Adrenal gland (tissue), 19 donors: ENCODE measurements around the gene MDFI. TPM values are rescaled to one million over a fixed set of nuclear protein-coding genes. Genes with fewer than 3 reads are reported as not detected.
A peak's percentile ranks its signal among the peaks of the same experiment; 100 is the strongest.

ENCODE experiments used
- DNase-seq, 7 donors: peaks; one replicate each; pipeline ENCODE4 v3.0.0-alpha.2; 2019 to 2020
- H3K27ac ChIP-seq, 5 donors: fragments of 200-600 bp; sonication (generic) in 4 of 5; 1 replicate in 3 of 5; 2 replicates in 2 of 5; pipeline versions ENCODE4 v1.5.1 to v1.8.0; 2016 to 2020; ENCODE audit warnings: mild to moderate bottlenecking in 1 of 5
- H3K27me3 ChIP-seq: fragments of 200-600 bp; 2 replicates; pipeline ENCODE4 v1.8.0; 2021
- H3K36me3 ChIP-seq, 2 donors: fragments of 200-600 bp; replicated peaks in 1 of 2; 1 replicate in 1 of 2; 2 replicates in 1 of 2; pipeline versions ENCODE4 v1.5.1 to v1.8.0; 2018 to 2022
- H3K4me1 ChIP-seq, 2 donors: fragments of 200-600 bp; replicated peaks in 1 of 2; 1 replicate in 1 of 2; 2 replicates in 1 of 2; pipeline versions ENCODE4 v1.5.1 to v1.8.0; 2018 to 2021
- H3K4me3 ChIP-seq, 4 donors: fragments of 200-600 bp; sonication (generic) in 3 of 4; one replicate each; pipeline ENCODE4 v1.5.1; 2016 to 2018
- H3K9me3 ChIP-seq, 3 donors: fragments of 200-600 bp; sonication (generic) in 1 of 3; replicated peaks in 1 of 3; 1 replicate in 2 of 3; 2 replicates in 1 of 3; pipeline versions ENCODE4 v1.5.1 to v1.8.0; 2016 to 2021
- POLR2A ChIP-seq, 2 donors: fragments of 450-650 bp; IDR thresholded peaks; one replicate each; pipeline ENCODE4 v1.6.1; 2017; ENCODE audit warnings: antibody characterized with exemption in 2 of 2, mild to moderate bottlenecking in 2 of 2, moderate library complexity in 1 of 2
- WGBS, 4 donors: extraction: QIAGEN DNeasy Blood & Tissue Kit in 2 of 4; methylation state at CpG; one replicate each; pipeline versions ENCODE4 v1.1.5 to v1.1.7; 2013 to 2017; 5-methylcytosine and 5-hydroxymethylcytosine counted together
- intact Hi-C, 2 donors: fragments of 100-400 bp; cut with DNase I; formaldehyde crosslinking; loops; one replicate each; pipeline versions ENCODE4 v1.14.1 to v1.15.0; 2022 to 2023
- long read RNA-seq, 10 donors: library from polyadenylated mRNA in 3 of 10; unstranded in 2 of 10; stranded (forward) in 1 of 10; transcript quantifications; one replicate each; pipeline ENCODE4 v2.0.0 and lab custom pipeline, GENCODE V29; 2021 to 2026
- polyA plus RNA-seq, 3 donors: library from polyadenylated mRNA; stranded (reverse); fragments of 200-250 nt in 2 of 3; fragments of 350-450 nt in 1 of 3; fragmentation: Illumina TruSeq in 1 of 3; extraction: RNeasy Lipid Tissue Mini Kit (QIAGEN cat#74804) in 1 of 3; gene quantifications; one replicate each; pipeline ENCODE4 v1.2.3, GENCODE V29; 2013 to 2014
- total RNA-seq, 9 donors: library from RNA; depleted of rRNA in 4 of 9; stranded (reverse); fragments of >200 nt in 4 of 9; fragments of 120-200 nt in 1 of 9; fragmentation: NEBNext Ultra II Directional in 1 of 9; extraction: Animal tissue kit (Norgen Biotek cat#: 25700) in 1 of 9; gene quantifications; one replicate each; pipeline versions ENCODE4 v1.1.0 to v1.2.4, GENCODE V29; 2013 to 2023
- TF ChIP-seq, protein P1 (sequence below), 6 experiments: fragments of 450-650 bp in 4 of 6; fragments of 200-600 bp in 2 of 6; sonication (generic) in 1 of 6; IDR thresholded peaks; 1 replicate in 5 of 6; 2 replicates in 1 of 6; pipeline versions ENCODE4 v1.5.1 to v1.8.0; 2016 to 2021; ENCODE audit warnings: antibody characterized with exemption in 6 of 6, mild to moderate bottlenecking in 2 of 6, moderate library complexity in 1 of 6
- donor health status: healthy with polysubstance abuse.
- donor health status: Bipolar disorder and iron deficiency.
- donor health status: DM: yes; HTN: yes; CAD: no.
- donor health status: DM: no; HTN: no; CAD: no.
- donor health status: DM: no; HTN: no; CAD: no.
- donor health status: DM: yes; HTN: yes; CAD: no.

The MDFI gene, protein sequence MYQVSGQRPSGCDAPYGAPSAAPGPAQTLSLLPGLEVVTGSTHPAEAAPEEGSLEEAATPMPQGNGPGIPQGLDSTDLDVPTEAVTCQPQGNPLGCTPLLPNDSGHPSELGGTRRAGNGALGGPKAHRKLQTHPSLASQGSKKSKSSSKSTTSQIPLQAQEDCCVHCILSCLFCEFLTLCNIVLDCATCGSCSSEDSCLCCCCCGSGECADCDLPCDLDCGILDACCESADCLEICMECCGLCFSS
- total RNA-seq (10 to 100 TPM in 5 of 9 donors, 1 to 10 TPM in 4; 5.1 to 26.6 (median 11.3) TPM), polyA plus RNA-seq (10 to 100 TPM in 2 of 3 donors, under 1 TPM in 1; 0.44 to 12.8 (median 12.6) TPM)
- long read RNA-seq, donor 1, partial matches to known transcripts = 0 of 1 reads
- long read RNA-seq, donor 1, other reads (novel, unspliced or antisense) = 0 of 1 reads
- long read RNA-seq, donor 2 = 0 reads
- long read RNA-seq, donor 3, partial matches to known transcripts = 0 of 2 reads
- long read RNA-seq, donor 3, other reads (novel, unspliced or antisense) = 0 of 2 reads
- long read RNA-seq, donor 4 = 0 reads
- long read RNA-seq, donor 5, partial matches to known transcripts = 1 of 7 reads
- long read RNA-seq, donor 5, other reads (novel, unspliced or antisense) = 2 of 7 reads
- long read RNA-seq, donor 6 = 0 reads
- long read RNA-seq, donor 7, partial matches to known transcripts = 0 of 3 reads
- long read RNA-seq, donor 7, other reads (novel, unspliced or antisense) = 0 of 3 reads
- long read RNA-seq, donor 8, transcript MDFI-201 (5 exons, 1,629 nt) = major isoform, 6 of 10 reads
- long read RNA-seq, donor 8, partial matches to known transcripts = 0 of 10 reads
- long read RNA-seq, donor 8, other reads (novel, unspliced or antisense) = 0 of 10 reads
- long read RNA-seq, donor 9 = 0 reads
- long read RNA-seq, donor 10, partial matches to known transcripts = 0 of 3 reads
- long read RNA-seq, donor 10, other reads (novel, unspliced or antisense) = 0 of 3 reads

DNA sequence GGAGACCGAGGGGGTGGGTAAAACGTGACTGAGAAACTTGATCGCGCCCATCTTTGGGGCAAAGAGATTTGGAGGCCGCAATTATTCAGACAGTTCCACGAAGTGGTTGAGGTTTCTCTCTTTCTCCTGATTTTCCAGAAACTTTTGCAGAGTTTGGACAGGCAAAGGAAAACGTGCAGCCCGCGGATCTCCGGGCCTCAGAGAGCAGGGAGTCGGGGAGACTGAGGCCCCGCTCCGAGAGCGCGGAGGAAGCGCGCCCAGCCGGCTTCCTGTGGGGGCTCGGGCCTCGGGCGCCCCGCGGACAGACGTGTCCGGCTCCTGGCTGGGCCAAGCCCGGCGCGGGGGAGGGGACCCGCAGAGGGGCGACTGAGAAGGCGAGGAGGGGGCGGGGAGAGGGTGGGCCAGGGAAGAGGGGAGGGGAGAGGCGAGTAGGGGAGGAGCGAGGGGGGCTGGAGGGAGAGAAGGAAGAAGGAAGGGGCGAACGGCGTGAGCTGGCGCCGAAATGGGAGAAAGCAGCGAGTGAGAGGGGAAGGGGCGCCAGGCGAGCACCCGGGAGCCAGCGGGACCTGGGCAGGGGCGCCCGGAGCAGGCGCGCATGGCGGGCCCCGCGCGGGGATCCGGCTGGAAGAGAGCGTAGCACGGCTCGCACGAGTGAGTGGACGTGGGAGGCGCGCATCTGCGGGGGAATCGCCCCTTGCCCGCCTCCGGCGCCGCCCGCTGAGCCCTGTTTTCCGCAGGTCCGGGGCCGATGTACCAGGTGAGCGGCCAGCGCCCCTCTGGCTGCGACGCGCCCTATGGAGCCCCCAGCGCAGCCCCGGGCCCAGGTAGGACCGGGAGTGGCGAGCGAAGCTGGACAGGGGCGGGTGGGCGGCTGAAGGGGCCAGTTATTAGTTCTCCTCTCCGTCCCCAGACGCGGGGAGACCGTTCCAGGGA is at the start of gene MDFI:
TSS of gene MDFI (plus strand) at position 467 of the 933 bp plus-strand sequence. CDS start at position 749, 282 bp downstream.
- Histone ChIP-seq H3K9me3 (no peaks in the 10 kb centered on the region), H3K4me1 (peaks cover 0 to 16% of the 10 kb centered on the region in 2 donors), H3K27ac (peak within 1 kb of the TSS in 3 of 5 donors; percentile 0 to 78 (median 68)), H3K4me3 (peak within 1 kb of the TSS in 2 of 4 donors; percentile 13 to 52), H3K36me3 (no peaks in the 10 kb centered on the region), H3K27me3 (peaks cover 22% of the 10 kb centered on the region)
- intact Hi-C loops = no loop called here
- 2 to 3% (median 2%) methylated on average over 28 to 86 of the region's 86 CpGs for WGBS, 4 donors
- TF ChIP-seq, protein P1, sequence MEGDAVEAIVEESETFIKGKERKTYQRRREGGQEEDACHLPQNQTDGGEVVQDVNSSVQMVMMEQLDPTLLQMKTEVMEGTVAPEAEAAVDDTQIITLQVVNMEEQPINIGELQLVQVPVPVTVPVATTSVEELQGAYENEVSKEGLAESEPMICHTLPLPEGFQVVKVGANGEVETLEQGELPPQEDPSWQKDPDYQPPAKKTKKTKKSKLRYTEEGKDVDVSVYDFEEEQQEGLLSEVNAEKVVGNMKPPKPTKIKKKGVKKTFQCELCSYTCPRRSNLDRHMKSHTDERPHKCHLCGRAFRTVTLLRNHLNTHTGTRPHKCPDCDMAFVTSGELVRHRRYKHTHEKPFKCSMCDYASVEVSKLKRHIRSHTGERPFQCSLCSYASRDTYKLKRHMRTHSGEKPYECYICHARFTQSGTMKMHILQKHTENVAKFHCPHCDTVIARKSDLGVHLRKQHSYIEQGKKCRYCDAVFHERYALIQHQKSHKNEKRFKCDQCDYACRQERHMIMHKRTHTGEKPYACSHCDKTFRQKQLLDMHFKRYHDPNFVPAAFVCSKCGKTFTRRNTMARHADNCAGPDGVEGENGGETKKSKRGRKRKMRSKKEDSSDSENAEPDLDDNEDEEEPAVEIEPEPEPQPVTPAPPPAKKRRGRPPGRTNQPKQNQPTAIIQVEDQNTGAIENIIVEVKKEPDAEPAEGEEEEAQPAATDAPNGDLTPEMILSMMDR (IDR thresholded peaks at IDR 0.05) = no peak
- TF ChIP-seq POLR2A (IDR thresholded peaks at IDR 0.05) = no peak
- no peak for DNase-seq

DNA sequence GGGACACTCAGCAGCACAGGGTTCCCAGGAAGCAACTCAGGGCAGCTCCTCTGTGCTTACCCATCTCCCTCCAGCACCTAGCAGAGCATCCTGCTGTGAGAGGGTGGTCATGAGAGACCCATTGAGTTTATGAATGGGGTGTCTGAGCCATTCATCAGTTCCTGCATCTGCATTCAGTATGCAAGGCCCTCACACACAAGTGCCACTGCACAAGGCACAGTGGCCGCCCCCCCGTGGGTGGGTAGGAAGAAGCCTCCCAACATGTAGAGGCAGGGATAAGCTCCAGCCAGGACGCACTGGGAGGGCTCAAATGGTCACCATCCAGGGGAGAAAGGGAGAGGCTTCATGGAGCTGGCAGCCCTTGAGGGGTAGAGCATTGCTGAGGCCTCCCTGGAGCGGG is 49.0 kb upstream of the MDFI start:
- no peak overlapping the region for H3K27ac ChIP-seq
- WGBS, 4 donors = 83 to 91% (median 90%) methylated on average over 4 of the region's 4 CpGs; no CpG with 5 or more reads in 1 of the 4 donors
- no peak overlapping the region for H3K4me3 ChIP-seq
- no peak for TF ChIP-seq POLR2A (IDR thresholded peaks at IDR 0.05)
- TF ChIP-seq, protein P1 (IDR thresholded peaks at IDR 0.05) = no peak
- intact Hi-C loops = loop anchor here in 1 of 2 donors (5.0 kb wide), 1 partner anchor 42 kb away; the partner anchor contains the start of gene FOXP4
- H3K36me3 ChIP-seq = peaks cover 0 to 7% of the 10 kb centered on the region in 2 donors
- H3K4me1 ChIP-seq = no peaks in the 10 kb centered on the region
- DNase-seq = no peak
- no peaks in the 10 kb centered on the region for H3K9me3 ChIP-seq
- no peaks in the 10 kb centered on the region for H3K27me3 ChIP-seq

DNA sequence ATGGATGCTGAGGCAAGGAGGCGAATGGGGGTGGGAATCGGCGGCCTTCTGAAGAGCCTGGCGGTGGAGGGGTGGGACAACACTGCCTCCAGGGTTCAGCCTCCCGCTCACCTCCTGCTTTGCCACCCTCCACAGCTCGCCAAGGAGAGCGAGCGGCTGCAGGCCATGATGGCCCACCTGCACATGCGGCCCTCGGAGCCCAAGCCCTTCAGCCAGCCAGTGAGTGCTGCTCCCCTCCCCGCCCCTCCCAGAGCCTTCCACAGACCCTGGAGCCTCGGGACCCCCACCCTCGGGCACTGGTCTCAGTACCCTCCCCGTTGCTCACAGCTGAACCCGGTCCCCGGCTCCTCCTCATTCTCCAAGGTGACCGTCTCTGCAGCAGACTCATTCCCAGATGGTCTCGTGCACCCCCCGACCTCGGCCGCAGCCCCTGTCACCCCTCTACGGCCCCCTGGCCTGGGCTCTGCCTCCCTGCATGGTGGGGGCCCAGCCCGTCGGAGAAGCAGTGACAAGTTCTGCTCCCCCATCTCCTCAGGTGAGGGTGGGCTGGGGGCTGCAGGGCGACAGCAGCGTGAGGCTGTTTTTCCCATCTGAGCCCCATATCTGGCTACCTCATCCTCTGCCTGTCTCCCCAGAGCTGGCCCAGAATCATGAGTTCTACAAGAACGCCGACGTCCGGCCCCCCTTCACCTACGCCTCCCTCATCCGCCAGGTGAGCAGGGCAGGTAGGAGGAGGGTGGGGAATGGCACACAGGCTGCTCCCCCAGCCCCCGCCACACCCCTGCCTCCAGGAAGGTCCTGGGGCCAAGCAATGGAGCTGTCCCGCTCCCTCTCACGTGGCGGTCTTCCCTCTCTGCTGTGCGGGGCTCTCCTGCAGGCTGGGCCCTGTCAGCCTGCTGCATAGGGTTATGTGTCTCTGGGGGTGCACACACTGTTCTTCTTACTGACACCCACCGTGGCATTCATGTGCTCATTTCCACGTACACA is 48.3 kb upstream of the MDFI start:
- Histone ChIP-seq H3K4me1 (no peaks in the 10 kb centered on the region), H3K27me3 (no peaks in the 10 kb centered on the region), H3K4me3 (no peak overlapping the region), H3K36me3 (peaks cover 0 to 7% of the 10 kb centered on the region in 2 donors), H3K27ac (no peak overlapping the region), H3K9me3 (no peaks in the 10 kb centered on the region)
- intact Hi-C loops = loop anchor here (2.0 to 5.0 kb wide), 5 partner anchors 43 to 218 kb away; partner anchors contain the start of gene FOXP4 (in 1 of the 2)
- WGBS, 4 donors = 89 to 94% (median 92%) methylated on average over 24 to 39 of the region's 39 CpGs
- TF ChIP-seq, protein P1 (IDR thresholded peaks at IDR 0.05) = no peak
- TF ChIP-seq POLR2A (IDR thresholded peaks at IDR 0.05) = no peak
- DNase-seq = no peak
